IMR-90 (cell line): ENCODE results near the gene PSMG3. TPM values are rescaled to one million over a fixed set of nuclear protein-coding genes. Genes with fewer than 3 reads are reported as not detected.

Source experiments
- ATAC-seq: fragments of 200-7000 bp; cut with Tn5 transposase; 2 replicates; pipeline ENCODE4 v1.9.1; 2020; ENCODE audit warnings: low read depth, mild to moderate bottlenecking, moderate library complexity
- BruUV-seq: library from RNA; stranded (reverse); fragments of 400-500 nt; replicated peaks from 2 replicates; lab custom pipeline; 2021; lab: Mats Ljungman, UMichigan
- CTCF ChIA-PET: fragments of 300-600 bp; formaldehyde crosslinking; extraction: SDS; loops from one replicate; lab custom pipeline; 2021; ENCODE audit warnings: antibody characterized with exemption; lab: Yijun Ruan, JAX
- POLR2A ChIA-PET: fragments of 300-600 bp; sonication (Branson Sonifier 250); formaldehyde crosslinking; loops from one replicate; lab custom pipeline; 2022; ENCODE audit warnings: antibody characterized with exemption; ENCODE audit not compliant: unreplicated experiment; lab: Charles Lee
- DNase-seq: peaks from one replicate; pipeline ENCODE4 v3.0.0; 2013
- H2AFZ ChIP-seq: replicated peaks from 2 replicates; pipeline ENCODE3; 2013; ENCODE audit warnings: low read length, mild to moderate bottlenecking; ENCODE audit not compliant: poor library complexity
- H2AK5ac ChIP-seq: 2 replicates; pipeline ENCODE4 v1.6.1; 2013; ENCODE audit warnings: low read depth, low read length, inconsistent platforms
- H2AK9ac ChIP-seq: replicated peaks from 2 replicates; pipeline ENCODE3; 2013; ENCODE audit warnings: mild to moderate bottlenecking, low read depth, low read length, moderate library complexity; ENCODE audit not compliant: poor library complexity
- H2BK120ac ChIP-seq: 2 replicates; pipeline ENCODE4 v1.6.1; 2013; ENCODE audit warnings: low read depth, low read length, inconsistent platforms
- H2BK15ac ChIP-seq: 3 replicates; pipeline ENCODE4 v1.6.1; 2013; ENCODE audit warnings: low read depth, low read length, inconsistent platforms
- H2BK20ac ChIP-seq: 2 replicates; pipeline ENCODE4 v1.6.1; 2013; ENCODE audit warnings: low read depth, mild to moderate bottlenecking, inconsistent platforms, low read length, moderate library complexity
- H2BK5ac ChIP-seq: 2 replicates; pipeline ENCODE4 v1.6.1; 2013; ENCODE audit warnings: mild to moderate bottlenecking, low read depth, low read length, inconsistent platforms; ENCODE audit not compliant: poor library complexity, severe bottlenecking
- H3K14ac ChIP-seq: replicated peaks from 2 replicates; pipeline ENCODE4 v1.6.1; 2013; ENCODE audit warnings: low read depth, low read length, inconsistent platforms
- H3K18ac ChIP-seq: 2 replicates; pipeline ENCODE4 v1.6.1; 2013; ENCODE audit warnings: low read depth, low read length, control low read depth
- H3K23ac ChIP-seq: 2 replicates; pipeline ENCODE4 v1.6.1; 2013; ENCODE audit warnings: low read depth, low read length, inconsistent platforms
- H3K27ac ChIP-seq: 2 replicates; pipeline ENCODE4 v1.5.1; 2013; ENCODE audit warnings: mild to moderate bottlenecking, control low read depth, low read length; ENCODE audit not compliant: insufficient read depth
- H3K27me3 ChIP-seq: 2 replicates; pipeline ENCODE4 v1.6.1; 2013; ENCODE audit warnings: low read length; ENCODE audit not compliant: control insufficient read depth, insufficient read depth
- H3K36me3 ChIP-seq: 2 replicates; pipeline ENCODE4 v1.6.1; 2013; ENCODE audit warnings: low read length, mixed read lengths; ENCODE audit not compliant: control insufficient read depth, insufficient read depth
- H3K4ac ChIP-seq: 2 replicates; pipeline ENCODE4 v1.6.1; 2013; ENCODE audit warnings: low read depth, low read length, inconsistent platforms
- H3K4me1 ChIP-seq: 2 replicates; pipeline ENCODE4 v1.6.1; 2013; ENCODE audit warnings: low read length, mixed read lengths; ENCODE audit not compliant: control insufficient read depth, insufficient read depth
- H3K4me2 ChIP-seq: 2 replicates; pipeline ENCODE4 v1.6.1; 2013; ENCODE audit warnings: low read depth, mild to moderate bottlenecking, control low read depth, low read length, moderate library complexity
- H3K4me3 ChIP-seq: 2 replicates; pipeline ENCODE4 v1.5.1; 2013; ENCODE audit warnings: low read depth, mild to moderate bottlenecking, control low read depth, low read length, moderate library complexity; ENCODE audit not compliant: insufficient read depth
- H3K56ac ChIP-seq: 2 replicates; pipeline ENCODE4 v1.6.1; 2013; ENCODE audit warnings: low read length, inconsistent platforms; ENCODE audit not compliant: insufficient read depth; ENCODE audit errors: extremely low read depth
- H3K79me1 ChIP-seq, 2 experiments: 2 replicates each; pipeline ENCODE4 v1.6.1; 2013; ENCODE audit warnings: low read length in 2 of 2, inconsistent platforms in 1 of 2, low read depth in 1 of 2
- H3K9ac ChIP-seq: 2 replicates; pipeline ENCODE4 v1.6.1; 2013; ENCODE audit warnings: low read depth, low read length, control low read depth
- H3K9me1 ChIP-seq: 2 replicates; pipeline ENCODE4 v1.6.1; 2013; ENCODE audit warnings: low read length, inconsistent platforms; ENCODE audit not compliant: insufficient read depth
- H3K9me3 ChIP-seq: 2 replicates; pipeline ENCODE4 v1.6.1; 2013; ENCODE audit warnings: low read length; ENCODE audit not compliant: control insufficient read depth, insufficient read depth
- H4K20me1 ChIP-seq: 2 replicates; pipeline ENCODE4 v1.6.1; 2013; ENCODE audit warnings: low read length, inconsistent platforms; ENCODE audit not compliant: insufficient read depth
- H4K5ac ChIP-seq: 2 replicates; pipeline ENCODE4 v1.6.1; 2013; ENCODE audit warnings: mild to moderate bottlenecking, low read depth, low read length, control low read depth
- H4K8ac ChIP-seq, 2 experiments: 2 replicates each; pipeline ENCODE4 v1.6.1; 2013; ENCODE audit warnings: low read depth in 2 of 2, low read length in 2 of 2, control low read depth in 1 of 2, inconsistent platforms in 1 of 2
- H4K91ac ChIP-seq: 2 replicates; pipeline ENCODE4 v1.6.1; 2013; ENCODE audit warnings: low read depth, low read length, inconsistent platforms; ENCODE audit not compliant: insufficient read depth
- BHLHE40 ChIP-seq: fragments of 150-350 bp; IDR thresholded peaks from 2 replicates; pipeline ENCODE4 v1.6.1; 2016; ENCODE audit warnings: mild to moderate bottlenecking, low read depth, low read length
- CEBPB ChIP-seq: IDR thresholded peaks from 2 replicates; pipeline ENCODE4 v1.6.1; 2012; ENCODE audit warnings: low read depth, low read length, improper control_type of control experiment
- CHD1 ChIP-seq: IDR thresholded peaks from 2 replicates; pipeline ENCODE4 v1.6.1; 2012; ENCODE audit warnings: low read depth, low read length, improper control_type of control experiment
- CTCF ChIP-seq: conservative IDR thresholded peaks from 2 replicates; pipeline ENCODE4 v1.5.1; 2012; ENCODE audit warnings: mild to moderate bottlenecking, low read depth, low read length, improper control_type of control experiment
- ELK1 ChIP-seq: fragments of 150-350 bp; IDR thresholded peaks from 2 replicates; pipeline ENCODE4 v1.6.1; 2016; ENCODE audit warnings: low read depth, mild to moderate bottlenecking, low read length, moderate library complexity, borderline replicate concordance
- FOS ChIP-seq: fragments of 150-350 bp; IDR thresholded peaks from 2 replicates; pipeline ENCODE4 v1.6.1; 2016; ENCODE audit warnings: low read depth, low read length
- MAFK ChIP-seq: IDR thresholded peaks from 2 replicates; pipeline ENCODE4 v1.6.1; 2012; ENCODE audit warnings: low read depth, low read length, improper control_type of control experiment
- MAZ ChIP-seq: IDR thresholded peaks from 2 replicates; pipeline ENCODE4 v1.6.1; 2012; ENCODE audit warnings: low read depth, mild to moderate bottlenecking, low read length, improper control_type of control experiment, moderate library complexity, borderline replicate concordance
- MXI1 ChIP-seq: IDR thresholded peaks from 2 replicates; pipeline ENCODE4 v1.6.1; 2012; ENCODE audit warnings: low read depth, mild to moderate bottlenecking, low read length, moderate library complexity, borderline replicate concordance
- NFE2L2 ChIP-seq: fragments of 150-350 bp; IDR thresholded peaks from 2 replicates; pipeline ENCODE4 v1.6.1; 2016; ENCODE audit warnings: low read depth, mild to moderate bottlenecking, low read length
- POLR2A ChIP-seq: IDR thresholded peaks from 2 replicates; pipeline ENCODE4 v1.6.1; 2012; ENCODE audit warnings: mild to moderate bottlenecking, low read depth, low read length
- RAD21 ChIP-seq: IDR thresholded peaks from 2 replicates; pipeline ENCODE4 v1.6.1; 2012; ENCODE audit warnings: low read length, improper control_type of control experiment
- RCOR1 ChIP-seq: IDR thresholded peaks from 2 replicates; pipeline ENCODE4 v1.6.1; 2012; ENCODE audit warnings: mild to moderate bottlenecking, low read length, improper control_type of control experiment; ENCODE audit not compliant: insufficient replicate concordance
- RFX5 ChIP-seq: IDR thresholded peaks from 2 replicates; pipeline ENCODE4 v1.8.0; 2012; ENCODE audit warnings: low read depth, mild to moderate bottlenecking, low read length, moderate library complexity
- SMC3 ChIP-seq: fragments of 150-350 bp; IDR thresholded peaks from 2 replicates; pipeline ENCODE4 v1.6.1; 2016; ENCODE audit warnings: low read depth, mild to moderate bottlenecking, antibody characterized with exemption, low read length, moderate library complexity
- USF2 ChIP-seq: fragments of 150-350 bp; IDR thresholded peaks from 2 replicates; pipeline ENCODE4 v1.6.1; 2017; ENCODE audit warnings: mild to moderate bottlenecking, antibody characterized with exemption, low read length, low read depth
- WGBS, 2 experiments: methylation state at CpG; one replicate each; pipeline versions ENCODE4 v1.1.5 to v1.1.7; 2013; ENCODE audit warnings: missing lambda C conversion rate in 2 of 2; ENCODE audit not compliant: insufficient read length in 1 of 2; ENCODE audit errors: extremely low coverage in 2 of 2; 5-methylcytosine and 5-hydroxymethylcytosine counted together
- dilution Hi-C: fragments of 300-500 bp; cut with HindIII; formaldehyde crosslinking; loops from one replicate; pipeline ENCODE4 v1.14.3; 2018; ENCODE audit warnings: low sequenced_read_pairs; ENCODE audit not compliant: unreplicated experiment
- in situ Hi-C: fragments of 300-500 bp; cut with MboI; formaldehyde crosslinking; loops from 3 replicates; pipeline ENCODE4 v1.14.3; 2019; ENCODE audit warnings: low sequenced_read_pairs, inconsistent platforms, mixed read lengths
- intact Hi-C: fragments of 100-400 bp; cut with micrococcal nuclease; formaldehyde crosslinking; loops from 2 replicates; pipeline ENCODE4 v1.10.0; 2022
- polyA plus RNA-seq, 3 experiments: library from polyadenylated mRNA; depleted of rRNA; stranded (reverse); fragments of >200 nt; gene quantifications; 2 replicates each; pipeline ENCODE4 v1.2.3, GENCODE V29; 2012; ENCODE audit warnings: low replicate concordance in 1 of 3
- total RNA-seq: library from RNA; depleted of rRNA; stranded (reverse); fragments of >200 nt; gene quantifications from 2 replicates; pipeline ENCODE4 v1.2.3, GENCODE V29; 2012

PSMG3 gene
- total and polyA plus RNA-seq, 2 of the 4 experiments (the other 2 are of a cell fraction) = 37.3 to 54.1 TPM

- Histone ChIP-seq H3K23ac (no peak overlapping the region), H2AK9ac (no peak overlapping the region), H3K56ac (no peak overlapping the region), H3K4ac (no peak overlapping the region), H3K9me3 (no peaks in the 10 kb centered on the region), H2BK20ac (no peak overlapping the region), H2BK120ac (no peak overlapping the region), H3K9me1 (peaks cover 4% of the 10 kb centered on the region; the same call in 1 of the 2 replicates), H3K36me3 (peaks cover 48% of the 10 kb centered on the region), H3K27ac (no peak overlapping the region), H4K5ac (no peak overlapping the region), H3K9ac (no peak overlapping the region), H3K4me3 (no peak overlapping the region), H3K79me1 (peaks cover 0 to 34% of the 10 kb centered on the region in 2 experiments; a peak in 3 of 4 replicates), H4K91ac (no peak overlapping the region), H3K14ac (no peak overlapping the region), H3K4me1 (peaks cover 4% of the 10 kb centered on the region), H2AFZ (no peak overlapping the region), H4K8ac (no peak overlapping the region), H3K4me2 (no peak overlapping the region), H3K27me3 (no peaks in the 10 kb centered on the region), H2AK5ac (no peak overlapping the region), H2BK15ac (no peak overlapping the region), H2BK5ac (no peak overlapping the region), H3K18ac (no peak overlapping the region), H4K20me1 (peaks cover 15% of the 10 kb centered on the region)
- WGBS, 2 experiments = no CpG with 5 or more reads among the region's 6 CpGs
- DNase-seq (no peak), ATAC-seq (no peak)
- dilution Hi-C loops = no loop called here
- no TSS peak for BruUV-seq
- in situ Hi-C loops = no loop called here
- POLR2A ChIA-PET = no interaction called here
- intact Hi-C loops = no loop called here
- CTCF ChIA-PET = no interaction called here
- TF ChIP-seq CHD1 = no peak
- no peak for TF ChIP-seq NFE2L2
- TF ChIP-seq CEBPB = no peak
- TF ChIP-seq RFX5 = no peak
- TF ChIP-seq BHLHE40 = no peak
- no peak for TF ChIP-seq CTCF
- no peak for TF ChIP-seq RAD21
- no peak for TF ChIP-seq MAZ
- no peak for TF ChIP-seq SMC3
- no peak for TF ChIP-seq USF2
- no peak for TF ChIP-seq FOS
- TF ChIP-seq MXI1 = no peak
- no peak for TF ChIP-seq MAFK
- no peak for TF ChIP-seq RCOR1
- TF ChIP-seq ELK1 = no peak
- no peak; the same call in 1 of the 2 replicates for TF ChIP-seq POLR2A
Observed at GRCh38 chr7:1543826-1544177, 26.0 kb downstream of the PSMG3 start.
